IgD-negative memory B cell (primary cell): Measurements from ENCODE around the gene CHST8. TPM values are rescaled to one million over a fixed set of nuclear protein-coding genes. Genes with fewer than 3 reads are reported as not detected.
A peak's percentile ranks its signal among the peaks of the same experiment; 100 is the strongest.

Experiments used
- H3K27ac Mint-ChIP-seq, 3 donors: one replicate each; pipeline ENCODE4 v1.8.0; 2020 to 2022; ENCODE audit warnings: mild to moderate bottlenecking in 3 of 3, mixed read lengths in 3 of 3, moderate library complexity in 1 of 3
- H3K27me3 Mint-ChIP-seq: one replicate; pipeline ENCODE4 v1.8.0; 2021; ENCODE audit warnings: mixed read lengths
- H3K36me3 Mint-ChIP-seq: one replicate; pipeline ENCODE4 v1.8.0; 2020; ENCODE audit warnings: mild to moderate bottlenecking, mixed read lengths
- H3K4me1 Mint-ChIP-seq, 3 donors: one replicate each; pipeline ENCODE4 v1.8.0; 2020 to 2022; ENCODE audit warnings: mixed read lengths in 3 of 3, mild to moderate bottlenecking in 1 of 3
- H3K4me3 Mint-ChIP-seq, 4 donors: one replicate each; pipeline ENCODE4 v1.8.0; 2020 to 2022; ENCODE audit warnings: mild to moderate bottlenecking in 4 of 4, mixed read lengths in 4 of 4, moderate library complexity in 3 of 4
- H3K9me3 Mint-ChIP-seq, 3 donors: one replicate each; pipeline ENCODE4 v1.8.0; 2020 to 2021; ENCODE audit warnings: mixed read lengths in 3 of 3, mild to moderate bottlenecking in 1 of 3
- polyA plus RNA-seq: library from polyadenylated mRNA; unstranded; fragments of 300-500 nt; fragmentation: Illumina TruSeq; gene quantifications from one replicate; pipeline ENCODE4 v1.2.3, GENCODE V29; 2021

CHST8 gene
- polyA plus RNA-seq, 1 donor from 2014 or later, result not detected

- peak overlapping the region in 1 of 3 donors; percentile 58 for H3K27ac Mint-ChIP-seq
- H3K4me3 Mint-ChIP-seq, result no peak overlapping the region
- H3K9me3 Mint-ChIP-seq, result no peaks in the 10 kb centered on the region
- H3K4me1 Mint-ChIP-seq, result peaks cover 0 to 6% (median 2%) of the 10 kb centered on the region in 3 donors
- H3K36me3 Mint-ChIP-seq, result no peaks in the 10 kb centered on the region
- H3K27me3 Mint-ChIP-seq, result peaks cover 15% of the 10 kb centered on the region
These were observed 159.7 kb downstream of the CHST8 start for GRCh38 chr19:33781415-33781935.

- no peaks in the 10 kb centered on the region for H3K9me3 Mint-ChIP-seq
- H3K4me3 Mint-ChIP-seq, result no peak overlapping the region
- peak overlapping the region in 1 of 3 donors; percentile 58 for H3K27ac Mint-ChIP-seq
- peaks cover 0 to 6% (median 2%) of the 10 kb centered on the region in 3 donors for H3K4me1 Mint-ChIP-seq
- no peaks in the 10 kb centered on the region for H3K36me3 Mint-ChIP-seq
- peaks cover 15% of the 10 kb centered on the region for H3K27me3 Mint-ChIP-seq
These were observed 160.2 kb downstream of the CHST8 start for GRCh38 chr19:33781996-33782395.

GRCh38 chr19:33784432-33784831 lies 162.7 kb downstream of the CHST8 start:
- H3K4me3 Mint-ChIP-seq, result no peak overlapping the region
- no peaks in the 10 kb centered on the region for H3K4me1 Mint-ChIP-seq
- no peak overlapping the region for H3K27ac Mint-ChIP-seq
- no peaks in the 10 kb centered on the region for H3K36me3 Mint-ChIP-seq
- H3K9me3 Mint-ChIP-seq, result no peaks in the 10 kb centered on the region
- H3K27me3 Mint-ChIP-seq, result peaks cover 4% of the 10 kb centered on the region

GRCh38 chr19:33785795-33786194 lies 164.0 kb downstream of the CHST8 start:
- Mint-ChIP-seq H3K9me3 (no peaks in the 10 kb centered on the region), H3K27me3 (no peaks in the 10 kb centered on the region), H3K4me3 (no peak overlapping the region), H3K27ac (no peak overlapping the region), H3K4me1 (no peaks in the 10 kb centered on the region), H3K36me3 (no peaks in the 10 kb centered on the region)

GRCh38 chr19:33788676-33789075 lies 166.9 kb downstream of the CHST8 start:
- Mint-ChIP-seq H3K4me3 (no peak overlapping the region), H3K36me3 (no peaks in the 10 kb centered on the region), H3K27me3 (peaks cover 8% of the 10 kb centered on the region), H3K27ac (no peak overlapping the region), H3K9me3 (no peaks in the 10 kb centered on the region), H3K4me1 (no peaks in the 10 kb centered on the region)

GRCh38 chr19:33789344-33789743 lies 167.6 kb downstream of the CHST8 start:
- no peak overlapping the region for H3K4me3 Mint-ChIP-seq

GRCh38 chr19:33794683-33795369 lies 173.1 kb downstream of the CHST8 start:
- no peaks in the 10 kb centered on the region for H3K36me3 Mint-ChIP-seq
- H3K4me3 Mint-ChIP-seq, result peak overlapping the region in 3 of 4 donors; percentile 44 to 85 (median 79)
- H3K4me1 Mint-ChIP-seq, result peaks cover 0 to 2% (median 0%) of the 10 kb centered on the region in 3 donors
- H3K27ac Mint-ChIP-seq, result no peak overlapping the region
- H3K9me3 Mint-ChIP-seq, result no peaks in the 10 kb centered on the region
- peaks cover 29% of the 10 kb centered on the region for H3K27me3 Mint-ChIP-seq

More at GRCh38 chr19:33789344-33789743, 167.6 kb downstream of the CHST8 start:
- Mint-ChIP-seq H3K36me3 (no peaks in the 10 kb centered on the region), H3K27me3 (peaks cover 8% of the 10 kb centered on the region), H3K27ac (no peak overlapping the region), H3K9me3 (no peaks in the 10 kb centered on the region), H3K4me1 (no peaks in the 10 kb centered on the region)

GRCh38 chr19:33795370-33796163 lies 173.8 kb downstream of the CHST8 start:
- peak overlapping the region in 3 of 4 donors; percentile 71 to 85 (median 79) for H3K4me3 Mint-ChIP-seq
- no peak overlapping the region for H3K27ac Mint-ChIP-seq
- H3K4me1 Mint-ChIP-seq, result peaks cover 0 to 2% (median 0%) of the 10 kb centered on the region in 3 donors
- no peaks in the 10 kb centered on the region for H3K36me3 Mint-ChIP-seq
- no peaks in the 10 kb centered on the region for H3K9me3 Mint-ChIP-seq
- peaks cover 33% of the 10 kb centered on the region for H3K27me3 Mint-ChIP-seq

- peak within 1 kb of the TSS in 1 of 3 donors; percentile 59 for H3K27ac Mint-ChIP-seq
- H3K4me1 Mint-ChIP-seq, result peaks cover 0 to 2% (median 0%) of the 10 kb centered on the region in 3 donors
- peaks cover 32% of the 10 kb centered on the region for H3K27me3 Mint-ChIP-seq
- no peaks in the 10 kb centered on the region for H3K36me3 Mint-ChIP-seq
- peak within 1 kb of the TSS; percentile 53 to 79 (median 68) for H3K4me3 Mint-ChIP-seq
- H3K9me3 Mint-ChIP-seq, result no peaks in the 10 kb centered on the region
These were observed 174.6 kb downstream of the CHST8 start, which contains the start of gene KCTD15 for GRCh38 chr19:33796164-33796875. KCTD15 (plus strand) TSS chr19:33796870; CDS start chr19:33800455, 3,585 bp downstream.

GRCh38 chr19:33797802-33798671 lies 176.3 kb downstream of the CHST8 start:
- Mint-ChIP-seq H3K9me3 (no peaks in the 10 kb centered on the region), H3K4me1 (peaks cover 0 to 2% (median 0%) of the 10 kb centered on the region in 3 donors), H3K36me3 (no peaks in the 10 kb centered on the region), H3K4me3 (peak overlapping the region; percentile 53 to 79 (median 63)), H3K27ac (no peak overlapping the region), H3K27me3 (peaks cover 26% of the 10 kb centered on the region)

GRCh38 chr19:33798681-33799111 lies 176.9 kb downstream of the CHST8 start:
- H3K4me1 Mint-ChIP-seq, result peaks cover 0 to 2% (median 0%) of the 10 kb centered on the region in 3 donors
- peaks cover 26% of the 10 kb centered on the region for H3K27me3 Mint-ChIP-seq
- H3K4me3 Mint-ChIP-seq, result peak overlapping the region in 2 of 4 donors; percentile 48 to 51
- H3K27ac Mint-ChIP-seq, result peak overlapping the region in 2 of 3 donors; percentile 31 to 35
- no peaks in the 10 kb centered on the region for H3K9me3 Mint-ChIP-seq
- no peaks in the 10 kb centered on the region for H3K36me3 Mint-ChIP-seq

GRCh38 chr19:33799476-33799875 lies 177.7 kb downstream of the CHST8 start:
- Mint-ChIP-seq H3K9me3 (no peaks in the 10 kb centered on the region), H3K27ac (no peak overlapping the region), H3K36me3 (no peaks in the 10 kb centered on the region), H3K4me1 (peaks cover 0 to 2% (median 0%) of the 10 kb centered on the region in 3 donors), H3K27me3 (peaks cover 26% of the 10 kb centered on the region), H3K4me3 (peak overlapping the region in 1 of 4 donors; percentile 40)

- Mint-ChIP-seq H3K27me3 (peaks cover 24% of the 10 kb centered on the region), H3K4me1 (peaks cover 0 to 2% (median 0%) of the 10 kb centered on the region in 3 donors), H3K4me3 (peak overlapping the region in 1 of 4 donors; percentile 29), H3K27ac (no peak overlapping the region), H3K36me3 (no peaks in the 10 kb centered on the region), H3K9me3 (no peaks in the 10 kb centered on the region)
These were observed 178.4 kb downstream of the CHST8 start for GRCh38 chr19:33800012-33800680.
